Parathyroid adenoma (tissue), 2 donors: ENCODE data around the gene TTLL10.

Experiments used
- H2AFZ ChIP-seq: fragments of 300-600 bp; sonication (generic); one replicate; pipeline ENCODE4 v1.7.0; 2017; ENCODE audit warnings: antibody characterized with exemption, mild to moderate bottlenecking
- H3K27ac ChIP-seq: fragments of 300-600 bp; sonication (generic); one replicate; pipeline ENCODE4 v1.7.0; 2017
- H3K27me3 ChIP-seq: fragments of 300-600 bp; sonication (generic); one replicate; pipeline ENCODE4 v1.7.0; 2017; ENCODE audit warnings: low read length; ENCODE audit not compliant: control insufficient read depth, insufficient read depth
- H3K36me3 ChIP-seq: fragments of 300-600 bp; sonication (generic); one replicate; pipeline ENCODE4 v1.7.0; 2017; ENCODE audit warnings: low read length; ENCODE audit not compliant: control insufficient read depth, insufficient read depth
- H3K4me1 ChIP-seq: fragments of 300-600 bp; sonication (generic); one replicate; pipeline ENCODE4 v1.7.0; 2017; ENCODE audit warnings: control low read depth
- H3K4me2 ChIP-seq: fragments of 300-600 bp; sonication (generic); one replicate; pipeline ENCODE4 v1.7.0; 2017; ENCODE audit warnings: low read length
- H3K4me3 ChIP-seq: fragments of 300-600 bp; sonication (generic); one replicate; pipeline ENCODE4 v1.7.0; 2017; ENCODE audit warnings: low read depth, low read length
- H3K79me2 ChIP-seq: fragments of 300-600 bp; sonication (generic); one replicate; pipeline ENCODE4 v1.7.0; 2017; ENCODE audit warnings: control low read depth
- H3K9ac ChIP-seq: fragments of 300-600 bp; sonication (generic); one replicate; pipeline ENCODE4 v1.7.0; 2017; ENCODE audit warnings: mild to moderate bottlenecking
- H3K9me3 ChIP-seq: fragments of 300-600 bp; sonication (generic); one replicate; pipeline ENCODE4 v1.7.0; 2017; ENCODE audit warnings: low read length; ENCODE audit not compliant: control insufficient read depth
- TF ChIP-seq, protein P1 (sequence below): fragments of 300-600 bp; sonication (generic); IDR thresholded peaks from one replicate; pipeline ENCODE4 v1.7.0; 2017; ENCODE audit warnings: antibody characterized with exemption, mild to moderate bottlenecking
- donor health status: primary hyperparathyroidism.

Gene TTLL10

DNA sequence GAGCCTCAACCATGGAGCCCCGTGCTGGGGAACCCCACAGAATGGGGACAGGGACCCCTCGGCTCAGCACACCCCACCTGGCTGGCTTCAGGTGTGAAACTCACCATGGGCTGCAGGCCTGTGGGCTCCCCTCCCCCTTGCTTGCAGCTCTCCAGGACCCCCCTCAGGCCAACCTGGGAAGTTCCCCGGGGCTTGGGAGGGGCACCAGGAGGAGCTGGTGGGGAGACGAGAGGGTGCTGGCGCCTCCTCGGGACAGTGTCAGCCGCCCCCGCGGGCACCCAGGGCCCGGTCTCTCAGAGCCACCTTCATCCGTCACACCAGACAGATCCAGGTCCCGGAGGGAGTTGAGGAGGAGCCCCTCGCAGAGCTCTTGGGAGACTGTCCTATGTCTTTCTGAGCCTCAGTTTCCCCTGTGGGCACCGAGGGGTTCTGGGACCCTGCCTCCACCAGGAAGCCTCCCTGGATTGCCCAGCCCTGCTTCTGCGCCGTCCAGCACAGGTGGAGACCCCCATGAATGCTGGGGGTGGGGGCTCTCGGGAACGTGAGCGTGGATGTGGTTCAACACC lies 33.4 kb downstream of the TTLL10 start:
- Histone ChIP-seq H3K4me3 (peak overlapping the region; percentile 55), H3K79me2 (no peaks in the 10 kb centered on the region), H3K4me2 (no peak overlapping the region), H3K9me3 (no peaks in the 10 kb centered on the region), H3K27me3 (no peaks in the 10 kb centered on the region), H3K9ac (no peak overlapping the region), H3K36me3 (no peaks in the 10 kb centered on the region), H2AFZ (no peak overlapping the region), H3K27ac (no peak overlapping the region), H3K4me1 (no peaks in the 10 kb centered on the region)
- TF ChIP-seq, protein P1, sequence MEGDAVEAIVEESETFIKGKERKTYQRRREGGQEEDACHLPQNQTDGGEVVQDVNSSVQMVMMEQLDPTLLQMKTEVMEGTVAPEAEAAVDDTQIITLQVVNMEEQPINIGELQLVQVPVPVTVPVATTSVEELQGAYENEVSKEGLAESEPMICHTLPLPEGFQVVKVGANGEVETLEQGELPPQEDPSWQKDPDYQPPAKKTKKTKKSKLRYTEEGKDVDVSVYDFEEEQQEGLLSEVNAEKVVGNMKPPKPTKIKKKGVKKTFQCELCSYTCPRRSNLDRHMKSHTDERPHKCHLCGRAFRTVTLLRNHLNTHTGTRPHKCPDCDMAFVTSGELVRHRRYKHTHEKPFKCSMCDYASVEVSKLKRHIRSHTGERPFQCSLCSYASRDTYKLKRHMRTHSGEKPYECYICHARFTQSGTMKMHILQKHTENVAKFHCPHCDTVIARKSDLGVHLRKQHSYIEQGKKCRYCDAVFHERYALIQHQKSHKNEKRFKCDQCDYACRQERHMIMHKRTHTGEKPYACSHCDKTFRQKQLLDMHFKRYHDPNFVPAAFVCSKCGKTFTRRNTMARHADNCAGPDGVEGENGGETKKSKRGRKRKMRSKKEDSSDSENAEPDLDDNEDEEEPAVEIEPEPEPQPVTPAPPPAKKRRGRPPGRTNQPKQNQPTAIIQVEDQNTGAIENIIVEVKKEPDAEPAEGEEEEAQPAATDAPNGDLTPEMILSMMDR = no peak

DNA sequence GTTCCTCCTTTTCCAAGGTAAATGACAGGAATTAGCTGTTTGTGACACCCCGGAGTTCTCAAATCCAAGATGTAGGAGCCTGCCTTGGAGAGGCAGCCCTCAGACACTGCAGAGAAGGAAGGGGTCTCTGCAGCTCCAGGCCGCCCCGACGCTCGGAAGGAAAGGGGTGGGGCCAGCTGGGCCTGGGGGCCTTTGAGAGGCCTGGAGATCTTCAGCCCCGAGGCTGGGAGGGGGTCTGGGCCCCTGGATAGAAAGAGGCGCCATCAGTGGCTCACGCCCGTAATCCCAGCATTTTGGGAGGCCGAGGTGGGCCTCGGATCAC lies 33.9 kb downstream of the TTLL10 start:
- no peak overlapping the region for H3K27ac ChIP-seq
- H3K4me1 ChIP-seq = no peaks in the 10 kb centered on the region
- no peaks in the 10 kb centered on the region for H3K79me2 ChIP-seq
- no peaks in the 10 kb centered on the region for H3K9me3 ChIP-seq
- H2AFZ ChIP-seq = no peak overlapping the region
- TF ChIP-seq, protein P1 = no peak
- H3K4me3 ChIP-seq = no peak overlapping the region
- H3K9ac ChIP-seq = no peak overlapping the region
- no peaks in the 10 kb centered on the region for H3K27me3 ChIP-seq
- H3K4me2 ChIP-seq = no peak overlapping the region
- no peaks in the 10 kb centered on the region for H3K36me3 ChIP-seq

DNA sequence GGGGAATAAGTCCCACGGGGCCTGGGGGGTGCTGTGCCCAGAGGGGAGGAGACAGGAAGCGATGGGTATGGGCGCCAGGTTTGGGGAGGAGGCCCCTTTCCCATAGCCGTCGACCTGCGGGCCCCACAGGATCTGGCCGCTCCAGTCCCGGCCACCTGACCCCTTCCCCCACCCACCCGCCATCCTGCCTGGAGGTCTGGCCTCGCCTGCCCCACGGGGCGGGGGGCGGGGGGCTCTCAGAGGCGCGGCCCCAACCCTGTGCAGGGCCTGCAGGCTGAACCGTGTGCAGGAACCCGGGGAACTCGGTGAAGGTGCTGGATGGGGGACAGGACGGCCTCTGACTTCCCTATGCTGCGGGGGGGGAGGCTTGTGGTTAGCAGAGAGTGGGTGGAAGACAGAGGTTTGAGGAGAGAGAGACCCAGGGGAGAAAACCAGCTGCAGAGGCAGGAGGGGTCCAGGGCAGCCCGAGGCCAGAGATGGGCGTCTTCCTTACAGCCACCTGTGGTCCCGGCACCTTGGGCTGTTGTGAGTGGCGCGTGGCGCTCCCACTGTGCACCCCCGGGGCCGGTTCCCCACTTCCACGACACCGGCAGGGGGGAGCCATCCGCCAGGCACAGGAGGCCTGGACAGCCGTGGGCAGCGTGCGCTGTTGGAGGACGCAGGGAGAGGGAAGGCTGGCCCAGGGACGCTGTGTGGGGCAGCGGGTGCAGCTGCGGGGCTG lies 35.2 kb downstream of the TTLL10 start:
- no peaks in the 10 kb centered on the region for H3K4me1 ChIP-seq
- no peak overlapping the region for H3K9ac ChIP-seq
- TF ChIP-seq, protein P1 = no peak
- no peaks in the 10 kb centered on the region for H3K27me3 ChIP-seq
- no peaks in the 10 kb centered on the region for H3K9me3 ChIP-seq
- no peak overlapping the region for H2AFZ ChIP-seq
- H3K79me2 ChIP-seq = no peaks in the 10 kb centered on the region
- H3K4me3 ChIP-seq = no peak overlapping the region
- H3K36me3 ChIP-seq = no peaks in the 10 kb centered on the region
- no peak overlapping the region for H3K4me2 ChIP-seq
- no peak overlapping the region for H3K27ac ChIP-seq

DNA sequence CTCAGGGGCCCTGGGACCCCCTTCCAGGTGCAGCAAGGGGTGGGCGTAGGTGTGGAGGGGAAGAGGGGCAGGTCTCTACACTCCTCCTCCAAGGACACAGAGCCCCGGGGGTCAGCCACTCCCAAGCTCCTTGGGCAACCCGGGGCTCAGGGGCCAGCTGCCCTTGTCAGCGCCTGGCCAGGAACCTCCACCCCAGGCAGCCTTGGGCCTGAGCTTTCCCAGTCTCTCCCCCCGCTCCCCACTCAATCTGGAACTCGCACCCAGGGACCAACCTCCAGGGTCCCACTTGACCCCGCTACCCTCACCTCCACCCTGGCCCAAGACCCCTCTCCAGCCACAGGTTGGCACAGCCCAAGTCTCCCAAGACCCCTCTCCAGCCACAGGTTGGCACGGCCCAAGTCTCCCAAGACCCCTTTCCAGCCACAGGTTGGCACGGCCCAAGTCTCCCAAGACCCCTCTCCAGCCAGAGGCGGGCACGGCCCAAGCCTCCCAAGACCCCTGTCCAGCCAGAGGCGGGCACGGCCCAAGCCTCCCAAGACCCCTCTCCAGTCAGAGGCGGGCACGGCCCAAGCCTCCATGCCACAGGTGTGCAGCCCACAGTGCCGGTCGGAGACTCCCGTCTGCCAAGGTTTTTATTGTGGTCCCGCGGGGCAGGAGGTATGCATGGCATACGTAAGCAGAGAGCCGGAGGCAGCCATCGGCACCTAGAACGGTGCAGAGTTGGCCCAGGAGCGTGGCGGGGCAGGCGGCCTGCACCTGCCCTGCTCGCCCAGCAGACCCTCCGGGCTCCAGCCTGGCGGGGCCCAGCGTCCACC lies 37.3 kb downstream of the TTLL10 start:
- no peaks in the 10 kb centered on the region for H3K9me3 ChIP-seq
- TF ChIP-seq, protein P1 = no peak
- H3K27me3 ChIP-seq = no peaks in the 10 kb centered on the region

More for the DNA sequence above, 37.3 kb downstream of the TTLL10 start:
- Histone ChIP-seq H3K4me2 (no peak overlapping the region), H3K4me1 (no peaks in the 10 kb centered on the region), H3K4me3 (no peak overlapping the region), H3K27ac (no peak overlapping the region), H3K36me3 (no peaks in the 10 kb centered on the region), H3K9ac (no peak overlapping the region), H2AFZ (no peak overlapping the region), H3K79me2 (no peaks in the 10 kb centered on the region)
